Activated T-cell treated with anti-CD3 and anti-CD28 coated beads, Interleukin-2, amount 50 U/mL, for 1 hour (primary cell): ENCODE measurements around the gene ADARB1.

Experiments
- DNase-seq: peaks from one replicate; pipeline ENCODE4 v3.0.0-alpha.2; 2020

The ADARB1 gene

GRCh38 chr21:45177039-45177438, 102.7 kb downstream of the ADARB1 start:
- DNase-seq = no peak

GRCh38 chr21:45178070-45178608, 103.8 kb downstream of the ADARB1 start:
- no peak for DNase-seq

GRCh38 chr21:45178971-45179370, 104.6 kb downstream of the ADARB1 start:
- no peak for DNase-seq

- DNase-seq = no peak
These were observed 105.3 kb downstream of the ADARB1 start for GRCh38 chr21:45179568-45180245.

GRCh38 chr21:45180246-45180599, 105.8 kb downstream of the ADARB1 start:
- DNase-seq = no peak

- no peak for DNase-seq
These were observed 108.6 kb downstream of the ADARB1 start for GRCh38 chr21:45182958-45183357.

GRCh38 chr21:45183852-45184251, 109.5 kb downstream of the ADARB1 start:
- DNase-seq = no peak

GRCh38 chr21:45184869-45185268, 110.5 kb downstream of the ADARB1 start:
- DNase-seq = no peak

GRCh38 chr21:45186709-45187108, 112.3 kb downstream of the ADARB1 start:
- no peak for DNase-seq

GRCh38 chr21:45187646-45188045, 113.3 kb downstream of the ADARB1 start:
- no peak for DNase-seq

GRCh38 chr21:45190013-45190412, 115.6 kb downstream of the ADARB1 start:
- DNase-seq = no peak

- no peak for DNase-seq
These were observed 118.0 kb downstream of the ADARB1 start for GRCh38 chr21:45192332-45192731.

- DNase-seq = no peak
These were observed 122.2 kb downstream of the ADARB1 start for GRCh38 chr21:45196620-45197019.

- DNase-seq = no peak
These were observed 124.8 kb downstream of the ADARB1 start for GRCh38 chr21:45199201-45199600.

GRCh38 chr21:45200031-45200430, 125.7 kb downstream of the ADARB1 start:
- no peak for DNase-seq

GRCh38 chr21:45200581-45201296, 126.4 kb downstream of the ADARB1 start:
- no peak for DNase-seq

GRCh38 chr21:45202344-45202743, 128.0 kb downstream of the ADARB1 start:
- DNase-seq = no peak

- DNase-seq = no peak
These were observed 128.5 kb downstream of the ADARB1 start for GRCh38 chr21:45202889-45203288.

- DNase-seq = no peak
These were observed 129.6 kb downstream of the ADARB1 start for GRCh38 chr21:45203983-45204382.

- no peak for DNase-seq
These were observed 130.0 kb downstream of the ADARB1 start for GRCh38 chr21:45204395-45204794.

GRCh38 chr21:45207839-45208626, 133.7 kb downstream of the ADARB1 start:
- no peak for DNase-seq

GRCh38 chr21:45208627-45208951, 134.2 kb downstream of the ADARB1 start:
- DNase-seq = no peak

GRCh38 chr21:45209046-45209445, 134.7 kb downstream of the ADARB1 start:
- no peak for DNase-seq
